ENCODE measurements around the gene QKI.

The QKI gene

GRCh38 chr6:163626073-163626867, 211.8 kb downstream of the QKI start:
- no peak for DNase-seq

DNA sequence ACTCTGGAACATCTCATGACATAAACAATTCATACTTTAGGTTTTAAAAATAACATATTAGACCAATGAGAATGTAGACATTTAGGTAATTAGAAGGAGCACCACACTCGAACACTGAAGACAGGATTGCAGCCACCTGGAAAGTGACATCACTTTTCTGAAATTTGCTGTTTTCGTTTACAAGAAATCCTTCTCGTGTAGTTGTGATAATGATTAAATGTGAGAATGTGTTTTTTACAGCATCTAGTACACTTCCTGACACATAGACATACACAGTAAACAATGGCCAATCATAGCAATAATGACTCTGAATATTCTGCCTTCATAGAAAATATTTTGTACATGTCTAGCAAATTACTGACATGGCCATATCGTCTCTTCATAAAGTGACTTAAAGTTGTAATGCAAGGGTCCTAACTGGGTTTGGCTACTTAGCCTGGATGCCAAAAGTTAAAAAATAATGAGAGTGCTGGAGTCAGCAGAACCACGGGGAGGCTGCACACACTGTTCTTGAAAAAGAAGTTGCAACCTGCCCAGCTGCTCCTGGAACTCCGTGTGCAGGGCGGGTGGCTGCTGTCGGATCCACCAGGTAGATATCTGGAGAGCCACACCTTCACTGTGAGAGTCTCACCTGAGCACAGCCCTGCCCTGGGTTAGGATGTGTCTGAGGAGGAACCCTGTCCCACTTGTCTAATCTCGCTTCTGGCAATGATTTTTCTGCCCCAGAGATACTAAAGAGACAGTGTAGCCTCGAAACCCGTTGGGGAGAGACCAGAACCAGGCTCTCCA, 212.9 kb downstream of the QKI start:
- no peak for DNase-seq
